ENCODE data around the gene ZBTB16.

ZBTB16 gene

DNA sequence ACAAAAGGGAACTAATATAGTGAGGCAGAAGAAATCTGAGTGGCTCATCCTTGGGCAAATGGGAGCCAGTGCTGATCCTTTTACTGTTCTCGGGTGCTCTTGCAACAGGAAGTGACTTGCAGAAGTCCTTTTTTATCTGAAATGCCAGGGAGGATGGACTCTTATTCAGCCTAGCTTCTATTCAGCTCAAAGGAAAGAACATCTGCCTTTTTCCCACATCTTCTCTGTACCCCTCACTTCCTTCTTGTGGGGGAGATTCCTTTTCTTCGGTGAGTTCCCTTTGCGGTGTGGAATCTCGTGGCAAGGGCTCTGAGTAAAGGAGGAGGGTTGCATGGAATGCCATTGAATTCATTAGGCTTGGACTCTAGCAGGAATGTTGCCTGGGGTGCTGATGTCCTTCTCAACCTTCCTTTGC lies 76.2 kb downstream of the ZBTB16 start:
- peak; percentile 28 for DNase-seq

DNA sequence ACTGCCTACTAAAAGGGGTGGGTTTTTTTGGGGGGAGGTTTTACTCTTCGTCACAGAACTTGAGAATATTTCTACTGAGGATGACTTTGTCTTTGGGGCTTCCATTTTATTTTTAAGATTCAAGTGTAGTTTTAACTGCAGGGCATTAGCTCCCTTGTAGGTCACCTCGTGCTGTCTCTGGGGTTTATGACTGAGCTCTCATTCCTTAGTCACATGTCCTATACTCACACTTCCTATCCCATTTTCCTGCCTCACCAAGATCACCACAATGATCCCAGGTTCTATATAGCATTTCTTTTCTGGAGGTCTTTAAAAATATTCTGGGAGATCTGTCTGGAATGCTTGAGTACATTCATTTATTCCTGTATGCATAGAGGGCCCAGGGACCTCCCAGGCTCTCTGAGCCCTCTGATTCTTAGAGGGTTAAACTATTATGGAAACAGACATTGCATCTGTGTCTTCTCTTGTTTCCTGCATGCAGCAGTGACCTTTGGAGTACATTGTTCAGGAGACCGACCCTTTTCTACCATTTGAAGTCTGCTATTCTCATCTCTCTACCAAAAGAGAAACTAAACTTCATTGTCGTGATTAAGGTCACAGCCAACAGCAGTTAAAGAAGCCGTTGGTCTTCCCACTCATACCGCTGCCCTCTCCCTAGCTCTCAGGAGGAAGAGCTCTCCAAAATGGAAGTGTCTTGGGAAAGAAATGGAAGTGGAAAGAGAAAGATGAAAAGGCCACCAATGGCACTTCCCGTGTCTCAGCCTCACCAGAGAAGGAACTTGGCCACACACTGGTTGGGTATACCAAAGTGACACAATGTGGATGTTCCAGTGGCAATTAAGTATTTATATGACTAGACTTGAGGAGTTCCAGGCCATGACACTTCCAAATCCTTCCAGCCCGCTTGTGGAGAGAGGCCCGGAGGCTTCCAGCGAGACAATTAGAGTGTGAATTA lies 77.5 kb downstream of the ZBTB16 start:
- DNase-seq = no peak

DNA sequence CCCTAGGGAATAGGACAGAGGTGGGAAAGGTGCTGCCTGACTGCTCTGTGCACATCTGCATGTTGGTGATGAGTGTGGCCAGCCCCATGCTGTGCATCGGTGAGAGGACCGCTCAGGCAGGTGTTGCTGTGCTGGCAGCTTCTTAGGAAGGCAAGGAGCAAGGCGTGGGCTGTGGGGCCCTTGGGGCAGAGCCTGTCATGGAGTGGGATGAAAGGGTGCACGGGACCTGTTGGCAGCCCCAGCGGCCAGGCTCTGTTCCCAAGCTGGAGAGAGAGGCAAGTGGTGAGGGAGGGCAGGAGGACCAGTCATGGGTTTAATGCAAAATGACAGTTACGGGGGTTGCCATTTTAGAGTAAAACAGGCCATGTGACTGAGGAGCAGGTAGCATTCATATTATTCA lies 78.3 kb downstream of the ZBTB16 start:
- DNase-seq = no peak

DNA sequence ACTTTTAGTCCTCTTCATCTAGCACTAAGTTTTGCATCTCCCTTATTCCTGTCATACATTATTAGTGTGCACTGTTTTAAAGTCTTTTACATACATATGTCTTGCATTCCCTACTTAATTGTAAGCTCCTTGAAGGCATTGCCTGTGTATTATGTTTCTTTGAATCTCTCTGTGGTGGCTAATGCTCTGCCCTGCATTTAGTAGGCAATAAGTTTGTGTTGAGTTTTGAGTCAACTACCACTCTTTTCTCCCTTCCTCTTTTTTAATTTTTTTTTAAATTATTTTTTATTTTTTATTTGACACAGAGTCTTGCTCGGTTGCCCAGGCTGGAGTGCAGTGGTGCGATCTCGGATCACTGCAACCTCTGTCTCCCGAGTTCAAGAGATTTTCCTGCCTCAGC lies 78.9 kb downstream of the ZBTB16 start:
- no peak for DNase-seq

DNA sequence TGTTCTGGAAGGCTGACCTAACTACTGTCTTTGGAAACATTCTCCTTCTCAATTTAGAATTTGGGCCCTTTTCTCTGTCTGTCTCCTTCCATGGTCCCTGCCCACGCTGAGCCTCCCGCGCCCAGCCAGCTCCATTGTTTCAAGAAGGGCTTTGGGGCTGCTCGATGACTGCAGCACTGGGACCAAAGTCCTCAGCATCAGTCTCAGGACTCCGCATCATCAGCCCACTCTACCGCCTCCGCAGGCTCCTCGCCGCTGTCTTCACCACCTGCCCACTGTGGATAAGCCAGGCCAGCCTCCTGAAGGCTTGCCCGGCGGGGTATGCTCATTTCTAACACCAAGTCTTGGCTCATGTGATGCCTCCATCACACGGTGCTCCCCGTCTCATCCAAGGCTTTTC lies 81.3 kb downstream of the ZBTB16 start:
- DNase-seq = no peak

DNA sequence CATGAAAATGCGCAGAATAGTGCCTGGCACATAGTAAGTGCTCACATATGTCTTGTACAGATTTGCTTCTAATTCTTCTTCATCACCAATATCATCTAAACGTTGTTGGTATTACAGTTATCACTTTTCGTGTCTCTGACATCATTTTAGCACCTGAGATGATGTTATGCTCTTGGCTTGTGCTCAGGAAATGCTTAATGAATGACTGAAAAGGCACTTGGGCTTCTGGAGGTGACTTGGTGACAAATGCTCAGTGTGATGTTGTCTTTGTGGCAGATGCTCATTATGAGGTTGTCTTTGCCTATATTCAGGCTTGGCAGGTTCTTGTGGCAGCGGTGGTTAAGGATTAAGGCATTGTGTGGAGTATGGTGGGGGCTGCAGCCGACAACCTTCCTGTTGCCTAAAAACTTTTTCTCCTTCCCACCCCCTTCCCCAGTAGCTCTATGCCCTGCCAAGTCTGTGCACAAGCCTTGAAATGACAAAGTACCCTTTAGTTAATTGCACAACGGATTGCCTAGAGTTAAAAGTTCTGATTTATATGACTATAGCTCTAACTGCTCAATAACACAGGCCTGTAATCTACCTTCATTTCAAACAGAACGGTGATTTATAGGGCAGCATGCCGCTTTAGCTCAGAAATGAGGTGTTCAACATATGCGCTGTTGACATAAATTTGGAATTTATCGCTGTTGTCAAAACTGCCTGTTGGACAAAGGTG lies 82.5 kb downstream of the ZBTB16 start:
- no peak for DNase-seq

DNA sequence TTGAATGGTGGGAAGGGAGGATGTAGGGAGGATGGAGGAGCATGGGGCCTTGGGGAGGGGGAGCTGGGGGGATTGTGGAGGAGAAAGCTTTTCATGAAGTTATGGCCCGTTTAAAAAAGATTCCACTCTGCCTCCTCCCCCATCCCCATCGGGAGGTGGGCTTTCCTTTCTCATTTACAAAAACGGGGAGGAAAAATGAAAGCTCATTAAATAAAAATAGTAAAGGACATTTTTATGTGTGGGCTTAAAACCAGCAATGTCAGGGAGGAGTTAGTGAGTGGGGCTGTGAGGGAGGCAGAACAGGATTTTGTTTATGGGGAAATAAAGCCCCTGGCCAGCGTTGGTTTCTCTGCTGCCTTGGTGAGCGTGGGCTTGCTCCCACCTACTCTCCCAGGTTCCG lies 83.2 kb downstream of the ZBTB16 start:
- DNase-seq = no peak

DNA sequence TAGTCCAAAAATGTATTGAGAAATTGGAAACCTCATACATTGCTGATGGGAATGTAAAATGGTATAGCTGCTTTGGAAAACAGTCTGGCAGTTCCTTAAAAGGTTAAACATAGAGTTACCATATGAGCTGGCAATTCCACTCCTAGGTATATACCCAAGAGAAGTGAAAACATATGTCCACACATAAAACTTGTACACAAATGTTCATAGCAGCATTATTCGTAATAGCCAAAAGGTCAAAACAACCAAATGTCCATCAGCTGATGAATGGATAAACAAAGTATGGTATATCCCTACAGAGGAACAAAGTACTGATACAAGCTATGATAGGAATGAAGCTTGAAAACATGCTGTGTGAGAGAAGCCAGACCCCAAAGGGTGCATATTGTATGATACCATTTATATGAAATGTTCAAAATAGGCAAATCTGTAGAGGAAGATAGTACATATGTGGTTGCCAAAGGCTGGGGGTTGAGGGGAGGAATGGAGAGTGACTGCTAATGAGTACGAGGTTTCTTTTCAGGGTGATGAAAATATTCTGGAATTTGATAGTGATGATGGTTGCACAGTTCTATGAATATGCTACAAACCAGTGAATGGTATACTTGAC lies 85.8 kb downstream of the ZBTB16 start:
- DNase-seq = no peak

DNA sequence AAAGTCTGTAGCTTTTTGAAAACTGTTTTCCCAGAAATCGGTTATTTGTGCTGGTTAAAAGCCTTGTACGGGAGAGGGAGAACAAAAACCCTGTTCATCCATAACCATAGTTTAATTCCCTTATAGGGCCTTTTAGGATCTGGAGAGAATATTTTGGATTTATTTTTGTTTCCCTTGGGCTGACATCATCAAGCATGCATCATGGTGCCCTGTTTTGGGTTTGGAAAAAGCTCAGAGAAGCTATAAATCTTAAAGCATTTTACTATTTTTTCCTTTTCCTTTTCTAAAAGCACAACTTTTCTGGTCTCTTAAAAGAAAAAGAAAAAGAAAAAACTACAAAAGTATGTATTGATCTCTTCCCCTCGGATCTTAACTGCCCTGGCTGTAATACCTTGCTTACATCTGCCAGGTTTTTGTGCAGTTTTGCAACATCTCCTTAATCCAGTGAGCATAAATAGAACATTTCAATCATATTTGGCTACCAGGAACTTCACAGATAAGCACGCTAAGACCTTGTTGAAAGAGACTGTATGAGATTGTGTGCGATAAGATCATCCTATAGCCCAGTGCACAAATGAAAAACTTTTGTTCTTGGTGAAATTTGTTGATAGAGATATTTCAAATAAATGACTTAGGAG lies 88.0 kb downstream of the ZBTB16 start:
- DNase-seq = no peak

DNA sequence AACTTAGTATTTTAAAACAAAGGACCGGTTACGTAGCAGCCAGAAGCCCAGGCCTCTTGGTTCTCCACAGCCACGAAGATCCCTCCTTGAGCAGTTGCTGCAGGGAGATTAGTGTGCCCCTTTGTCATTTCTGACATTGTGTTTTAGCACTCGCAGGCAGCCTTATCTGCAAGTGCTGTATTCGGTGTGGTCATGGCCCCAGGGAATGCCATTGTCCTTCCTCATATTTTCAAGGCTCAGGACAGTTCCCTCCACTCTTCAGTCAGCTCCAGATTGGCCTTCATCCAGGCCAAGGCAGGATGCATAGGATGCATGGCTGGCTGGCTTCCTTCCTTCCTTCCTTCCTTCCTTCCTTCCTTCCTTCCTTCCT lies 88.5 kb downstream of the ZBTB16 start:
- DNase-seq = no peak

DNA sequence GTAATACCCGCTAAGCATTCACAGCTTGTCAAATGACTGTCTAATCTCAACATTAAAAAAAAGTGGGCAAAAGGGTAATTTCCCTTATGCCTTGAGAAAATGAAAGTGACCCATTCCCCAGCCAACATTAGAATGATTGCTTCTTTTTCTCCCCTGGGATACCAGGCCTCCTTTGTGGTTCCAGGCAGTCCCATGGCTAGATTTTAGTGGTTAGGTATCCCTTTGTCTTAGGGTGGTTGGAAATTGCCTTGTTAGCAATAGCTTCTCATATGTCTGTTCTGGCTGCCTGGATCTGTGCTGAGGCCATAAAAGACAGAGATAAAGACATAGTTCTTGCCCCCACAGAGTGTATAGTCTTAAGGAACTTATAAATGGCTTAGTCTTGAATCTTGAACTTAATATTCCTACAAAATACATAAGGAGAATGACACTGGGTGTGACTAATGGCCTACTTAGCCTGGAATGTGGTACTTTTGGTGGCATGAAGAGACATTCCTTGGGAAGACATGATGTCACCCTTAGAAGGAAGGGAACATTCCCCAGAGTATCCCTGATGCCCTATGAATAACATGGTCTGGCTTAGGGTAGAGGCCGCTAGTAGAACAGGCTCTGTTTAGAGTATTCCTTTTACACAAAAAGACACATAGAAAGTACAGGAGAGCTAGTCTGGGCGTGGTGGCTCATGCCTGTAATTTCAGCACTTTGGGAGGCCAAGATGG lies 90.3 kb downstream of the ZBTB16 start:
- no peak for DNase-seq

DNA sequence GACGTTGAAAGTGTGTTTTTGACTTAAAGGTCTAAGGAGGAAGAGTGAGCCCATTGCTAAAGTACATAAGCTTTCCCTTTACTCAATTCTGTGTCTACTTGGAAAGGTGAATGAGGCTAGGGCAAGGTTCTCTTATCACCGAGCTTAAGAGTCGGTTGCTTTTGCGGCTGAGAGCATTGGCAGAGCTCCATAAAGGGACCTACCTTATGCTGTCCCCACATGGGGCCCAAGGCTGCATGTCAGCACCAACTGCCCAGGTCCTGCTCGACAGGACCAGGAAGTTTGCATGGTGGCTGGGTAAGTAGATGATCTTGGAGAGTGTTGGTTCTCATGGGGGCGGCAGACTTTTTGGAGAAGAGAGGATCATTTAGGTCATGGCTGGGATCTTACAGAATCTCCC lies 91.2 kb downstream of the ZBTB16 start:
- no peak for DNase-seq

DNA sequence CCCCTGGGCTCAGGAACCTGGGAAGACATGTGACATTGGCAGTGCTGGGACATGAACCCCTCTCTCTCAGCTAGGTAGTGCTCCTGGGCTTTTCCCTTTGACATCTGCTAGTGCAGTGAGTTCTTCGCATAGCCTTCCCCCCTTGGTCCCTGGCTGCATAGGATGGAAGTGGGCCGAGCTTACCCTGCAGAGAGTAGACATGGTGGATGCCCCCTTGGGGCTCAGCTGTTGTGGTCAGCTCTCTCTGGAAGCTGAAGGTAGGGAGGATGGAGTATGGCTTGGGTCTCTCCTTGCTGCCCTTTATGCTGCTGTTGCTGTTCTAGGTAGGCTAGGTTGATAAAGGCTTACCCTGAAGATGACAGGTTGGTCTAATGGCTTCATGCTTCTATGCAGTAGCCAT lies 92.1 kb downstream of the ZBTB16 start:
- DNase-seq = no peak

DNA sequence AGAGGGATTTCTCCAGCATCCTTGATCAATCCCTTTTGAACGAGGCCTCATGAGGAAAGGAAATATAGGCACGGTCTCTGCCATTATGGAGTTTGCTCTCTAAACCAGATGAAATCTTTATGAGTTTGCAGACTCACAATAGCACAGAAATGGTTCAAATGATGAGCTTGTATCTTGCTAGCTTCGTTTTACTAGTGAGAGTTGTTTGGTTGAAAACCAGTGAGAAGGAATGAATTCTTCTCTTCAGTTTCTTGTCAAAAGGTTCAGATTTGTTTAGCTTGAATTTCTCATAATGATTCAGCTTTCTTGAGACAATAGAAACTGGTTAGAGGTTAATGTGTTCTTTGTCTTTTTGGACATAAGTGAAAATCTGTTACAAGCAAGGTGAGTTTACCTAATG lies 92.7 kb downstream of the ZBTB16 start:
- DNase-seq = no peak

DNA sequence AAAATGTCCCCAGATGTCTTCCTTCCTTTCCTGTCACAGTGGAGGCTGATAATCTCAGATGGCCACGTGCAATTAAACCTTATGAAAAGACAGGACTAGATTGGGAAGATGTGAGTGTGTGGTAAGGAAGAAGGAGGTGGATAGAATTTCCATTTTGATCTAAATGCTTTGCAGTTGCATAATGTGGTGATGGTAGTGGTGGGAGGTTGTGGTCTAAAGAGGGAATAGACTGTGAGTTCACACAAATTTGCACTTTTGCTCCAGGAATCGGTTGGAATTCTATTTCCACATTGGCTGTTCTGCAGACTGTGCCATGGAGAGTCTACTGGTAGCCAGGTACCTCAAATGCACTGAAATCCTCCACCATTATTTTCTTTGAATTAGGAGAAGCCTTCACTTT lies 93.3 kb downstream of the ZBTB16 start:
- no peak for DNase-seq

DNA sequence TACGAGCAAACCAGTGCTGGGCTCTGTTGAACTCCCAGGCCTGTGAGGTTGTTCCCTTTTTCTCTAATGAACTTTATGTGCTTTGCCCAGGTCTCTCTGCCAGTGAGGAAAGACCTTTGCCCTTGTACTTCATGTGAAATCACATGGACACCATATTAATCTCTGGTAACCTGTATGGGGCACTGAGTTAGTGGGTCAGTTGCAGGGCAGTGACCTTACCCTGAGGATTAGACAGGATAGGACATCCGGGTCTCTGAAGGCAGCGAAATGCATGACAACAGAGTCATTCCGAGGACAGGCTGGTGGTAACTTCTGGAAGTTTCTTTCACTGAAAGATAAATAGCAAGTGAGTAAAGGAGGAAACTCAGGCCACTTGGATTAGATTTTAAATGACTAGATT lies 93.7 kb downstream of the ZBTB16 start:
- DNase-seq = no peak

DNA sequence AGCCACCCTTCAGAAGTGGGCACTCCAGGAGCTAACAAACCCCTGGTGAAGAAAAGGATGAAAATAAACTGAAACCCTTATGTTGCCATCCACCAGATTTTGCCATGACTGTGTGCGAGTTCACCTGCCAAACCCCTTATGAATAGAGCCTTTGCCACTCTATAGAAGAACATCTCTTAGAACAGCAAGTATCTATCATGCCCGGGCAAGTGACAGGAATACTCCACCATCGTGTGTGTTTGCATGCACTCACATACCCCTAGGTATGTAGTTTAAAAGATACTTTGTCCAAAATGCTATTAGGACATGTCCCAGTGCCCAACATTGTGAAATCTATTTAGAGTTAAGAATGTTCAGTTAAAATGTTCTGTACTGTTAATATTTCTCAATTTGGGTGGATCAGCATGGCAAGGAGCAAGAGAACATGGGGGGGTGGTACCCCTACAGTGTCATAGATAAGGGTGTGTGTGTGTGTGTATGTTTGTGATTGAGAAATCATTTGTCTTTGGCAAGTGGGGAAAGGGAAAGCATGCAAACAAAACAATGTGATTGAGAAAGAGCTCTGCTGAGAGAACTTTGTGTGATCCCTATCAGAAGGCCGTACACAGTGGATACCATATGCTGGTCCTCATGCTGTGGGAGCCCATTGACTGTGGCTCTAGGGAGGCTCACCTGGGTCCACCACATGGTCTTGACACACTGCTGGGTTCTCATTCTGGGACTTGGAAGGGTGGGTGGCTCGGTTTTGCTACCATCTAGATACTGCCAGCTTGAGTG lies 94.9 kb downstream of the ZBTB16 start:
- DNase-seq = no peak

DNA sequence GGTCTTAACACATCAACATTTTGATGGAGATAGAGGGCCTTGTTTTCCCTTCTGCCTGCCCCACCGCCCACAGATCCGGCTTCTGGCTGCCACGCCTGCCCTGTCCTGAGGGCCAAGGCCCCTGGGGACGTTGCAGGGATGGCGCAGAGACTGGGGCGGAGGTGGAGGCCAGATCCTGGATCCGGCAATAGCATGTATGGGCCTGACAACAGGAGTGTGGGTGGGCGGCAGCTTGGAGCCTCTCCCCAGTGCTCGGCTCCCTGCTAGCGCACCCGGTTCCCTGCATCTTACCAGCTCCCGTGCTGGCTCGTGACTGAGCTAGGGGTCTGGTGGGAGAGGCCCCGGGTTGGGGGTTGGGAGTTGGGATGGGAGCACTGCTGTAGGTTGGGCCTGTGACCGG lies 95.6 kb downstream of the ZBTB16 start:
- DNase-seq = no peak

DNA sequence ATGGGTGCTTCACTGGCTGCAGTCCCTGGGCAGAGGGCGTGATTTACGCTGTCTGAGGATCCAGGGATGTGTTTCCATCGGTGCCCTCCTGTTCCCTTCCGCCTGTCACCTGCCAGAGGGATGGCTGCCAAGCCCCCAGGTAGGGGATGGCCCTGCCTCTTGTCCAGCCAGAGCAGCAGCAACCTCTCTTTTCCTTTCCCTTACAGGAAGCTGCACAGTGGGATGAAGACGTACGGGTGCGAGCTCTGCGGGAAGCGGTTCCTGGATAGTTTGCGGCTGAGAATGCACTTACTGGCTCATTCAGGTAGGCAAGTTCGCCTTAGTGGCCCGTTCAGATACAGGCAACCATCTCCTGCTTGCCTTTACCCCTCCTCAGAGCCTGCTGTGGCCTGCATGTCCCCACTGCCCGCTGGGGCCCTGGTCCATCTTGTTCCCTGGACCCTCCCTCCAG lies 96.6 kb downstream of the ZBTB16 start:
- no peak for DNase-seq

DNA sequence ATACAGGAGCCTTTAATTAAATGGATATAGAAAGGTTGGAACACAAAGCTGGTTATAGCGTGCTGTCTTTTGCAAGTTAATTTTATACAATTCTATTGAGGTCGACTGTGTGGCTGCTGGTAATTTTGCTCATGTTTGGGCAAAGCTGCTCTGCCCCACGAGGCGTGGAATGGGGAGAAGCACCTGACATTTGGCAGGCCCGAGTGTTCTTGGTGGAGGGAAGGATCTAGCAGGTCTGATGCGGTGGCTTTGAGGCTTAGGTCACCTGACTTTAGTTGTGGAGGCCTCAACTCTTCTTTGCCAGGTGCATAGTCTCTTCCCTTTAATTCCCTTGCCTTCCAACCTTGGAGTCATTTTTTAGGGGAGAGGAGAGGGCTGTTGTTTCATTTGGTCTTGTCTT lies 97.3 kb downstream of the ZBTB16 start:
- DNase-seq = no peak

DNA sequence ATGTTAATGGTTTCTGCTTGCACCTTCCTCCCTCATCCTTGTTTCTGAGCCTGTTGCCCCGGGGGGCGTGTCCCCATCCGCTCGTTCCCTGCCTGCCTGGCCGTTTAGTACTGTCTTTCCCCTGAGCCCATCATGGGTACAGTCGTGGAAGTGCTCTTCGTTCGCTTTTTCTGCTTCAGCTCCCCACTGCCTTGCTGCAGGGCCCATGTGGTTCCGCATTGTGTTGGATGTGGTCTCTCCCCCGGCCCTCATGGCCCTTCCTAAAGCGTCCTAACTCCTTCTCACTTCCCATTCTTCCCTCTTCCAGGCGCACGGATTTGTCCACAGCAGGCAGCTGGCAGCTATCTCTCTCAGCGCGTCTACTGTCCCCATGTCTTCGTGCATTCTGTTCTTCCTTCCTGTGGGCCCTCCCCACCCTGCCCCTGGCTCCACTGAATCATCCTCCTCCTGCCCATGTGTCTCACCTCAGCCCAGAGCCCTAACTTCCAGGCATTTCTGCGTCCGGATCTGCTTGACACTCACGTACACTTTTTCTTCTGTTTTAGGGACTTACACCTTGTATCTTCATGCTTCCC lies 98.1 kb downstream of the ZBTB16 start:
- DNase-seq = no peak

DNA sequence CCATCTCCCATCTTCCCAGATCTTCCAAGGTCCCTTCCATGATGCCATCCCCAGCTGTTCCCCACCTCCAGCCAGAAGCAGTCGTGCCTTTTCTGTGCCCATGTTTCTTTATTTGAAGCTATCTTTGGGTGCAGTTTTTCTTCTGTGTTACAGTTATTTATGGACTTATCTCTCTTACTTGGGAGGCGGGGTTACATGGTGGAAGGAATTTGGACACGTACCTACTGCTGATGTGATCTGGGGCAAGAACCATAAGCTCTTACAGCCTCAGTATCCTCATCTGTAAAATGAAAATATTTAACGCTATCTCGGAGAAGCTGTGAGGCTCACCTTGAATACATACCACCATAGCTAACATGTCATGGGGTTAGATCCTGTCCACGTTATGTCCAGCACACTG lies 98.9 kb downstream of the ZBTB16 start:
- DNase-seq = no peak

Data from CD4-positive, alpha-beta T cell treated with Interleukin-15 for 1 hour (primary cell).